Right atrium auricular region (tissue), 2 donors: ENCODE results near the gene PRRT2. TPM values are rescaled to one million over a fixed set of nuclear protein-coding genes. Genes with fewer than 3 reads are reported as not detected.
A peak's percentile ranks its signal among the peaks of the same experiment; 100 is the strongest.

Experiments used
- DNase-seq: peaks from one replicate; pipeline ENCODE4 v3.0.0-alpha.2; 2019; ENCODE audit warnings: low spot score
- H3K27ac ChIP-seq, 2 donors: fragments of 200-600 bp; sonication (generic); 1 replicate in 1 of 2; 2 replicates in 1 of 2; pipeline ENCODE4 v1.5.1; 2016 to 2019
- H3K27me3 ChIP-seq, 2 donors: fragments of 200-600 bp; sonication (generic); one replicate each; pipeline versions ENCODE4 v1.5.1 to v1.6.0; 2017 to 2019
- H3K36me3 ChIP-seq: fragments of 200-600 bp; sonication (generic); one replicate; pipeline ENCODE4 v1.5.1; 2016
- H3K4me1 ChIP-seq, 2 donors: fragments of 200-600 bp; sonication (generic); one replicate each; pipeline versions ENCODE4 v1.5.1 to v1.6.0; 2017 to 2019
- H3K4me3 ChIP-seq, 2 donors: fragments of 200-600 bp; sonication (generic); 1 replicate in 1 of 2; 2 replicates in 1 of 2; pipeline ENCODE4 v1.5.1; 2017 to 2019; ENCODE audit warnings: mild to moderate bottlenecking in 1 of 2, moderate library complexity in 1 of 2
- H3K9me3 ChIP-seq, 2 donors: fragments of 200-600 bp; sonication (generic); one replicate each; pipeline ENCODE4 v1.5.1; 2019
- total RNA-seq, 2 donors: library from RNA; depleted of rRNA; stranded (reverse); fragments of >200 nt; gene quantifications; one replicate each; pipeline ENCODE4 v1.1.0, GENCODE V29; 2016
- TF ChIP-seq, protein P1 (sequence below), 2 donors: fragments of 200-600 bp; sonication (generic); IDR thresholded peaks; one replicate each; pipeline ENCODE4 v1.5.1; 2019; ENCODE audit warnings: antibody characterized with exemption in 2 of 2

PRRT2 gene
- total RNA-seq, 2 donors from 2014 or later, result 0.51 to 0.52 TPM

GRCh38 chr16:29806641-29807425, 5.2 kb upstream of the PRRT2 start:
- no peak for DNase-seq

GRCh38 chr16:29807426-29808218, 4.4 kb upstream of the PRRT2 start:
- H3K27ac ChIP-seq, result peak overlapping the region; percentile 94 to 96
- H3K27me3 ChIP-seq, result no peaks in the 10 kb centered on the region
- peaks cover 14% of the 10 kb centered on the region for H3K36me3 ChIP-seq
- H3K4me1 ChIP-seq, result peaks cover 0 to 68% of the 10 kb centered on the region in 2 donors
- TF ChIP-seq, protein P1, sequence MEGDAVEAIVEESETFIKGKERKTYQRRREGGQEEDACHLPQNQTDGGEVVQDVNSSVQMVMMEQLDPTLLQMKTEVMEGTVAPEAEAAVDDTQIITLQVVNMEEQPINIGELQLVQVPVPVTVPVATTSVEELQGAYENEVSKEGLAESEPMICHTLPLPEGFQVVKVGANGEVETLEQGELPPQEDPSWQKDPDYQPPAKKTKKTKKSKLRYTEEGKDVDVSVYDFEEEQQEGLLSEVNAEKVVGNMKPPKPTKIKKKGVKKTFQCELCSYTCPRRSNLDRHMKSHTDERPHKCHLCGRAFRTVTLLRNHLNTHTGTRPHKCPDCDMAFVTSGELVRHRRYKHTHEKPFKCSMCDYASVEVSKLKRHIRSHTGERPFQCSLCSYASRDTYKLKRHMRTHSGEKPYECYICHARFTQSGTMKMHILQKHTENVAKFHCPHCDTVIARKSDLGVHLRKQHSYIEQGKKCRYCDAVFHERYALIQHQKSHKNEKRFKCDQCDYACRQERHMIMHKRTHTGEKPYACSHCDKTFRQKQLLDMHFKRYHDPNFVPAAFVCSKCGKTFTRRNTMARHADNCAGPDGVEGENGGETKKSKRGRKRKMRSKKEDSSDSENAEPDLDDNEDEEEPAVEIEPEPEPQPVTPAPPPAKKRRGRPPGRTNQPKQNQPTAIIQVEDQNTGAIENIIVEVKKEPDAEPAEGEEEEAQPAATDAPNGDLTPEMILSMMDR (IDR thresholded peaks at IDR 0.05), result peak in 1 of 2 donors; percentile 62
- peak overlapping the region; percentile 57 to 69 for H3K4me3 ChIP-seq
- peak; percentile 91 for DNase-seq
- H3K9me3 ChIP-seq, result no peaks in the 10 kb centered on the region

More at GRCh38 chr16:29806641-29807425, 5.2 kb upstream of the PRRT2 start:
- H3K27ac ChIP-seq, result peak overlapping the region; percentile 94 to 96
- TF ChIP-seq, protein P1 (IDR thresholded peaks at IDR 0.05), result no peak
- H3K27me3 ChIP-seq, result no peaks in the 10 kb centered on the region
- no peaks in the 10 kb centered on the region for H3K9me3 ChIP-seq
- peak overlapping the region; percentile 57 to 69 for H3K4me3 ChIP-seq
- peaks cover 14% of the 10 kb centered on the region for H3K36me3 ChIP-seq
- peaks cover 0 to 60% of the 10 kb centered on the region in 2 donors for H3K4me1 ChIP-seq

GRCh38 chr16:29808219-29808900, 3.6 kb upstream of the PRRT2 start:
- H3K36me3 ChIP-seq, result peaks cover 14% of the 10 kb centered on the region
- peak overlapping the region; percentile 94 to 96 for H3K27ac ChIP-seq
- peaks cover 0 to 76% of the 10 kb centered on the region in 2 donors for H3K4me1 ChIP-seq
- TF ChIP-seq, protein P1 (IDR thresholded peaks at IDR 0.05), result no peak
- no peak for DNase-seq
- no peaks in the 10 kb centered on the region for H3K9me3 ChIP-seq
- peak overlapping the region; percentile 57 to 69 for H3K4me3 ChIP-seq
- no peaks in the 10 kb centered on the region for H3K27me3 ChIP-seq

GRCh38 chr16:29809031-29809747, 2.8 kb upstream of the PRRT2 start:
- H3K9me3 ChIP-seq, result no peaks in the 10 kb centered on the region
- no peak for DNase-seq
- H3K4me1 ChIP-seq, result peaks cover 0 to 75% of the 10 kb centered on the region in 2 donors
- TF ChIP-seq, protein P1 (IDR thresholded peaks at IDR 0.05), result no peak
- H3K27ac ChIP-seq, result peak overlapping the region; percentile 94 to 96
- no peaks in the 10 kb centered on the region for H3K27me3 ChIP-seq
- peak overlapping the region in 1 of 2 donors; percentile 57 for H3K4me3 ChIP-seq
- H3K36me3 ChIP-seq, result peaks cover 14% of the 10 kb centered on the region
